Measurements from ENCODE around the gene CDH4. TPM values are rescaled to one million over a fixed set of nuclear protein-coding genes. Genes with fewer than 3 reads are reported as not detected.

The CDH4 gene
- total and polyA plus RNA-seq, 11 donors = 0.04 to 0.54 (median 0.08) TPM; not detected in 1

DNA sequence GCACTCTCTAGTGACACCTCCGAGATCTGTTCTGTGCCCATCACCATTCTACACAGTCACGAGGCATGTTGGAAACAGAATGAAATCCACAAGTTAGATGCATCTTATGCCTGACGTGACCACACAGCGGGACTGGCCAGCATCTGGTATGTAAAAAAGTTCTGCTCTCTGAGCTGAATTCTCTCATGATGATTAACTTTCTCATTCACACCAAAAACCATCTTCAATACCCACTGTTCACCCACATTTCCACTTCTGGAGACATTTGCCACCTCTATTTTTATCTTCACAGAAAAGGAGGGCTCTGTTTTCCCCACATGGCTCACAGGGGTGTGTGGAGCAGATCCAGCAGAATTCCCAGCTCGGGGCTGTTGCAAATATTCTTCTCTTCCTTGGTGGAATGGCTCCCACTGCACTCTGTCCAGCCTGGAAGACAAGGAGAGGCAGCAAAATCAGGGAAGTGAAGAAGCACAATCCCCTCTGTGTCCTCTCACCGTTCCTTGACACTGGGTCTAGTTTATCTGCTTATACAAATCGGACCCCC is 510.2 kb downstream of the CDH4 start:
- no peak for TF ChIP-seq POLR2A (IDR thresholded peaks at IDR 0.05)
- TF ChIP-seq, protein P1, sequence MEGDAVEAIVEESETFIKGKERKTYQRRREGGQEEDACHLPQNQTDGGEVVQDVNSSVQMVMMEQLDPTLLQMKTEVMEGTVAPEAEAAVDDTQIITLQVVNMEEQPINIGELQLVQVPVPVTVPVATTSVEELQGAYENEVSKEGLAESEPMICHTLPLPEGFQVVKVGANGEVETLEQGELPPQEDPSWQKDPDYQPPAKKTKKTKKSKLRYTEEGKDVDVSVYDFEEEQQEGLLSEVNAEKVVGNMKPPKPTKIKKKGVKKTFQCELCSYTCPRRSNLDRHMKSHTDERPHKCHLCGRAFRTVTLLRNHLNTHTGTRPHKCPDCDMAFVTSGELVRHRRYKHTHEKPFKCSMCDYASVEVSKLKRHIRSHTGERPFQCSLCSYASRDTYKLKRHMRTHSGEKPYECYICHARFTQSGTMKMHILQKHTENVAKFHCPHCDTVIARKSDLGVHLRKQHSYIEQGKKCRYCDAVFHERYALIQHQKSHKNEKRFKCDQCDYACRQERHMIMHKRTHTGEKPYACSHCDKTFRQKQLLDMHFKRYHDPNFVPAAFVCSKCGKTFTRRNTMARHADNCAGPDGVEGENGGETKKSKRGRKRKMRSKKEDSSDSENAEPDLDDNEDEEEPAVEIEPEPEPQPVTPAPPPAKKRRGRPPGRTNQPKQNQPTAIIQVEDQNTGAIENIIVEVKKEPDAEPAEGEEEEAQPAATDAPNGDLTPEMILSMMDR (IDR thresholded peaks at IDR 0.05) = no peak
- no peak overlapping the region for H3K27ac ChIP-seq
- H3K4me1 ChIP-seq = no peaks in the 10 kb centered on the region
- no peaks in the 10 kb centered on the region for H3K36me3 ChIP-seq
- ATAC-seq (no peak), DNase-seq (no peak)
- no peak overlapping the region for H3K4me3 ChIP-seq
- intact Hi-C loops (cut with DNase I) = no loop called here
- peaks cover 0 to 38% (median 4%) of the 10 kb centered on the region in 9 donors for H3K27me3 ChIP-seq
- WGBS, 4 donors = 63 to 78% (median 69%) methylated on average over 7 of the region's 7 CpGs
- H3K9me3 ChIP-seq = no peaks in the 10 kb centered on the region

DNA sequence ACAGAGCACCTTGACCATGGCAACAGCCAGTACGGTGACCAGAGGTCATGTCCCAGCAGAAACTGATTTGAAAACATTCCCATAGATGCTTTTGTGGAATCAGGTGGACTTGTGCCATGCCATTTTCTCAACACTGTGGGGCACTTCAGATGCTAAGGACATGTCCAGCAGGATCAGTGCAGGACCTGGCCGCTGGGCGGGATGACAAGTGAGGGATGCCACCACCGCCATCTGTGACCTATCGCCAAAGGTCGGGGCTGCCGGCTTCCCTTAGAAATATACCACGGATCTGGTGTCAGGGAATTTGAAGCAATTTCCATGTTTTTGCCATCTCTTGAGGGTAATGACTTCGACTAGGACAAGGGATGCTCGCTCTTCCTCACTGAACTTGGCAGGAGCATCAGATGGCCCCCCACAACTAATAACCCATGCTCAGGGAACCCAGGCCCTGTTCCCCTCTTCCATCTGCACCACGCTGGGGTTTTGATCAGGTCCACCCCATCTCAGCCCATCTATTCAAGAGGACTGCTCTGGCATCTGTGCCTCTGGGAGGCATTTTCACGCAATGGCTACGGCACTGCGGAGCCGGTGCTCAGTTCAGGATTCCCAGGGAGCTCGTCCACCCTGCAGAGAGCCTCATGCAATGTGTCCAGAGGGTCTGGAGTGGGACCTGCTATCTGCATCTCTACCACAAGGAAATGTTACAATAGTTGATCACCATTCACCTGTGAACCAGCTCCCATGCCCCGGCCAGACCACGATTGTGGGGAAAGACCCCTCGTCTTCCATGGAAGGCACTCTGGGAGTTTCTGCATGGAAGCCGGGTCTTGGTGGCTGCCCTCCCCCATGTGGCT is 511.1 kb downstream of the CDH4 start:
- Histone ChIP-seq H3K36me3 (no peaks in the 10 kb centered on the region), H3K9me3 (no peaks in the 10 kb centered on the region), H3K4me1 (no peaks in the 10 kb centered on the region), H3K27me3 (peaks cover 0 to 38% (median 2%) of the 10 kb centered on the region in 9 donors), H3K27ac (no peak overlapping the region), H3K4me3 (no peak overlapping the region)
- 82 to 85% (median 84%) methylated on average over 20 of the region's 20 CpGs for WGBS, 4 donors
- intact Hi-C loops (cut with DNase I) = no loop called here
- DNase-seq = no peak
- no peak for ATAC-seq
- TF ChIP-seq POLR2A (IDR thresholded peaks at IDR 0.05) = no peak
- TF ChIP-seq, protein P1 (IDR thresholded peaks at IDR 0.05) = no peak

DNA sequence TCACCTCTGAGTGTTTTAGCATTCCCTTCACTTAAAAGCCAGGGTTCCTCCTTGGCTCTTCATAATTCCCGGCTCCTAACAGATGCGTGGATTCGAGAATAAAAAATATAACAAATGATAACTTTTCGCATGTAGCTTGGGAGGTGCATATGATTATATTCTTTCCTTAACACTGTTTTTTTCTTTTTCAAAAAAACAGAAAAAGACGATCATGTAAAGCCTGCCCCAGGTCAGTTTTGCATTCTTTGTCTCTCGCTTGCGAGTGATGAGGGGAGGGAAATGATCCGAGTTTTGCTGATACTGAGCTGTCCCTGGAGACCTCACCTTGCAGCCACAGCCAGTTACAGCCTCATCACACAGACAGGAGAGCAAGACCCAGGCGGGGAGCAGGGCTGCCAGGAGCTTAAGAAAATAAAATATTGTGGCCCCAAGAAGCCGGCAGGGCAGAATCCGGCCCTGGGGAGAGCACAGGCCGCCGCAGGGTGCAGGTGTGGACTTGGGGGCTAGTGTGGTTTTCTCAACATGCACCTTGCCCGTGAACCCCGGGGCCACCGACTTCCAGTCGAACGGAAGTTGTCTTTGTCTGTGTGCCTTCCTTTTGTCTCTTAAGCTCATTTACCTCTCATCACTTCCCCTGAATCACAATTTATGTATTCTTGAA is 511.8 kb downstream of the CDH4 start:
- intact Hi-C loops (cut with DNase I) = no loop called here
- TF ChIP-seq POLR2A (IDR thresholded peaks at IDR 0.05) = no peak
- TF ChIP-seq, protein P1 (IDR thresholded peaks at IDR 0.05) = no peak
- Histone ChIP-seq H3K9me3 (no peaks in the 10 kb centered on the region), H3K4me1 (no peaks in the 10 kb centered on the region), H3K27me3 (peaks cover 0 to 38% (median 0%) of the 10 kb centered on the region in 9 donors), H3K27ac (no peak overlapping the region), H3K4me3 (no peak overlapping the region), H3K36me3 (no peaks in the 10 kb centered on the region)
- DNase-seq = no peak
- ATAC-seq = no peak
- 77 to 85% (median 80%) methylated on average over 18 of the region's 18 CpGs for WGBS, 4 donors

DNA sequence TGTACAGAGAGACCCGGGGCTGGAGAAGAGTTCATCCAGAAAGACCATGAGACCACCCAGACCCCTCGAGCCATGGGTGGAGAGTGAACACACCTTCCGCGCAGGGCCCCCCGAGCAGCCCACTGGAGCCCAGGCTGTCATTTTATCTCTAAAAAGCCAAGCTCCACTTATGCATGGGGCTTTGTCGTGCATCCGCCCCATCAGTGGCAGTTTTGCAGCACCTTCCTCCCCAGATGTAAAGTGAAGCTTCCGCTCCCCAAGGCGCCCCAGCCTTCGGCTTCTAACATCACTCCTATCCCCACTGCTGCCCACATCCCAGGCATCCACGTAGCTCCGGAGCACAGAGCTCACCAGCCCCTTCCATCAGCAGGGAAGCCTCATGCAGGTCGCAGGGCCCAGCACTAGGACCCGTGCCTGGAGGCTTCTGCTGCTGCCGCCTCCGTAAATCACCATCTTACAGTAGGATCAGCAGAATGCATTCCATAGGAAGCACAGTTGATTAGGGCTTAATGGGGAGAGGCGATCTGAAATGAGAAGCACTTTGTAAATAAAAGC is 512.5 kb downstream of the CDH4 start:
- Histone ChIP-seq H3K27ac (no peak overlapping the region), H3K4me3 (no peak overlapping the region), H3K4me1 (no peaks in the 10 kb centered on the region), H3K9me3 (no peaks in the 10 kb centered on the region), H3K36me3 (no peaks in the 10 kb centered on the region), H3K27me3 (peaks cover 0 to 38% (median 0%) of the 10 kb centered on the region in 9 donors)
- DNase-seq = no peak
- intact Hi-C loops (cut with DNase I) = no loop called here
- 69 to 84% (median 79%) methylated on average over 17 of the region's 17 CpGs for WGBS, 4 donors
- TF ChIP-seq POLR2A (IDR thresholded peaks at IDR 0.05) = no peak
- TF ChIP-seq, protein P1 (IDR thresholded peaks at IDR 0.05) = no peak
- no peak for ATAC-seq
